BLaER1 (cell line): ENCODE data around the gene ATP6V0D1.
A peak's percentile ranks its signal among the peaks of the same experiment; 100 is the strongest.

Experiments used
- H3K27ac ChIP-seq: shearing (Covaris generic); formaldehyde crosslinking; 2 replicates; pipeline ENCODE4 v1.8.1; 2022
- H3K27me3 ChIP-seq: shearing (Covaris generic); formaldehyde crosslinking; 2 replicates; pipeline ENCODE4 v1.8.1; 2022
- H3K36me3 ChIP-seq: shearing (Covaris generic); formaldehyde crosslinking; 2 replicates; pipeline ENCODE4 v1.8.1; 2022
- H3K4me1 ChIP-seq: shearing (Covaris generic); formaldehyde crosslinking; 2 replicates; pipeline ENCODE4 v1.8.1; 2022
- H3K4me2 ChIP-seq: shearing (Covaris generic); formaldehyde crosslinking; 2 replicates; pipeline ENCODE4 v1.8.1; 2022
- H3K4me3 ChIP-seq: shearing (Covaris generic); formaldehyde crosslinking; 2 replicates; pipeline ENCODE4 v1.8.1; 2022
- H3K9ac ChIP-seq: shearing (Covaris generic); formaldehyde crosslinking; 2 replicates; pipeline ENCODE4 v1.8.1; 2022
- H3K9me3 ChIP-seq: shearing (Covaris generic); formaldehyde crosslinking; 2 replicates; pipeline ENCODE4 v1.8.1; 2022
- H4K20me1 ChIP-seq: shearing (Covaris generic); formaldehyde crosslinking; 2 replicates; pipeline ENCODE4 v1.8.1; 2022
- Cebpa-rat ChIP-seq: shearing (Covaris generic); IDR thresholded peaks from 2 replicates; pipeline ENCODE4 v1.8.1; 2022

Gene ATP6V0D1

GRCh38 chr16:67447508-67448076 is 33.4 kb downstream of the ATP6V0D1 start:
- H4K20me1 ChIP-seq = peaks cover 100% of the 10 kb centered on the region
- H3K27me3 ChIP-seq = no peaks in the 10 kb centered on the region
- H3K4me3 ChIP-seq = no peak overlapping the region
- no peaks in the 10 kb centered on the region for H3K4me1 ChIP-seq
- H3K9me3 ChIP-seq = no peaks in the 10 kb centered on the region
- no peak overlapping the region for H3K9ac ChIP-seq
- peaks cover 99% of the 10 kb centered on the region for H3K36me3 ChIP-seq
- TF ChIP-seq Cebpa-rat = no peak
- H3K27ac ChIP-seq = no peak overlapping the region
- H3K4me2 ChIP-seq = no peak overlapping the region

- Histone ChIP-seq H3K27me3 (no peaks in the 10 kb centered on the region), H3K4me2 (no peak overlapping the region), H4K20me1 (peaks cover 100% of the 10 kb centered on the region), H3K9ac (no peak overlapping the region), H3K4me1 (peaks cover under 1% of the 10 kb centered on the region; the same call in 1 of the 2 replicates), H3K4me3 (no peak overlapping the region), H3K36me3 (peaks cover 99% of the 10 kb centered on the region), H3K27ac (no peak overlapping the region), H3K9me3 (no peaks in the 10 kb centered on the region)
- TF ChIP-seq Cebpa-rat = no peak
Observed at GRCh38 chr16:67446968-67447507, 33.9 kb downstream of the ATP6V0D1 start.

GRCh38 chr16:67445913-67446907 is 34.7 kb downstream of the ATP6V0D1 start:
- Histone ChIP-seq H3K36me3 (peaks cover 97% of the 10 kb centered on the region), H4K20me1 (peaks cover 100% of the 10 kb centered on the region), H3K4me3 (no peak overlapping the region), H3K4me1 (peaks cover 9% of the 10 kb centered on the region), H3K27ac (0 out of 2 replicates have a peak overlapping the region, but pooled peaks have one; percentile 2), H3K9me3 (no peaks in the 10 kb centered on the region), H3K9ac (0 out of 2 replicates have a peak overlapping the region, but pooled peaks have one; percentile 24), H3K4me2 (no peak overlapping the region), H3K27me3 (no peaks in the 10 kb centered on the region)
- no peak for TF ChIP-seq Cebpa-rat

DNA sequence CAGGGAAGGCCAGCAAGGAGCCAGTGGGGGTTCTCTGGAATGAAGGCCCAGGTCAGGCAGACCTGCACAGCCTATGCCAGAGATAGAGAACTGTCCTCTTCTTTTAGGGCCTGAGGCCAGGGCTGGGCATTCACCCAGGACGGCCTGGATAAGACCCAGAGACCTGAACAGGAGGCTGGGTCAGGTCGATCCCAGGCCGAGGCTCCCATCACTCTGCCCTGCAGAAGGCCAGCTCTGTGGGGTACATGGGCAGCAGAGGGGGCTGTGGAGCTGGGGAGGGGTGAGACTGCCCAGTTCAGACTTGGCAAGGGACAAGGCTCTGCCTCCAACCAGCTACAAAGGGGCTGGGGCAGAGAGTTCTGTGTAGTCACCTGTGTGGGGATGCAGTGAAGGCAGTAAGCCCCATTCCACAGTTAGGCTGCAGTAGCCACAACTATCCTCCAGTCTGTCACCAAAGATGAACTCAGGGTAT is 35.5 kb downstream of the ATP6V0D1 start:
- peaks cover 97% of the 10 kb centered on the region for H3K36me3 ChIP-seq
- no peak overlapping the region for H3K27ac ChIP-seq
- no peak for TF ChIP-seq Cebpa-rat
- H4K20me1 ChIP-seq = peaks cover 100% of the 10 kb centered on the region
- H3K9ac ChIP-seq = no peak overlapping the region
- H3K27me3 ChIP-seq = no peaks in the 10 kb centered on the region
- H3K4me3 ChIP-seq = no peak overlapping the region
- peaks cover 17% of the 10 kb centered on the region for H3K4me1 ChIP-seq
- H3K4me2 ChIP-seq = no peak overlapping the region
- no peaks in the 10 kb centered on the region for H3K9me3 ChIP-seq

GRCh38 chr16:67445126-67445426 is 35.9 kb downstream of the ATP6V0D1 start:
- no peak overlapping the region for H3K9ac ChIP-seq
- H3K36me3 ChIP-seq = peaks cover 97% of the 10 kb centered on the region
- no peak overlapping the region for H3K4me3 ChIP-seq
- TF ChIP-seq Cebpa-rat = no peak
- peaks cover 17% of the 10 kb centered on the region for H3K4me1 ChIP-seq
- peaks cover 100% of the 10 kb centered on the region for H4K20me1 ChIP-seq
- no peak overlapping the region for H3K4me2 ChIP-seq
- H3K27ac ChIP-seq = no peak overlapping the region
- H3K9me3 ChIP-seq = no peaks in the 10 kb centered on the region
- H3K27me3 ChIP-seq = no peaks in the 10 kb centered on the region

DNA sequence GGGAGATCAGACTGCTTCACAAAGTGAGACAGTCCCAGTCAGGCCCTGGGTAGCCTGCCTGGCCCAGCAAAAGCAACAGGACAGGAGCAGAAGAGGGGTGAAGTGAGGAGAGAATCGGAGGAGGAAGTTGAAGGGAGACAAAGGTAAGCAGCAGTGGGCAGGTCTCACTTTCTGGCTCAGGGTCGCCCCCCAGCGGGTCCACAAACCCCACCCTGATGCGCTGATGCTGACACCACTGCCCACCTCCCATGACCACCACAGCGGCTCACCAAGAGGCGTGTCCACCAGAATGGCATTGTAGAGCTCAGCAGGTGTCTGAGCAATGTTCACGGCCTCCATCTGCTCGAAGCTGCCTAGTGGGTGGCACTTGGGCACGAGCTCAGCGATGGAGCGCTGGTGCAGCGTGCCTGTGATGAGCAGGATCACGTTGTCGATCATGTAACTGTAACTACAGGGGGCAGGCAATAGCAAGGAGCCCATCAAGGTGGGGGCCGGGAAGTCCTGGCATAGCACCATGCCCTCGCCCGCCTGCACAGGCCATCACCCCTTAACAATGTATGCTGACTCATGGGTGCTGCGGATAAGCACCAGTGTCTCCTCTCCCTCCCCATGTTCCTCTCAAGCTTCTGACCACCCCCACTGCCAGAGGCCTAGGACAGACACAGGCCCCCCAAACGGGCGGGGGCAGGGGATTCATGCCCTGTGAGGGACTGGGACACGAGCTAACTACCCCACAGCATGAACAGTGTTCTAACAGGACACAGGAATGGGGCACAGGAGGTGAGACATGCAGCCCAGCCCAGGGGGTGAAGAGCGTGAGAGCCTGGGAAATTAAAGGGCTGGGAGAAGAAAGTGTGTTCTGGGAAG is 36.5 kb downstream of the ATP6V0D1 start:
- Histone ChIP-seq H3K36me3 (peaks cover 97% of the 10 kb centered on the region), H3K9ac (no peak overlapping the region), H4K20me1 (peaks cover 100% of the 10 kb centered on the region)

DNA sequence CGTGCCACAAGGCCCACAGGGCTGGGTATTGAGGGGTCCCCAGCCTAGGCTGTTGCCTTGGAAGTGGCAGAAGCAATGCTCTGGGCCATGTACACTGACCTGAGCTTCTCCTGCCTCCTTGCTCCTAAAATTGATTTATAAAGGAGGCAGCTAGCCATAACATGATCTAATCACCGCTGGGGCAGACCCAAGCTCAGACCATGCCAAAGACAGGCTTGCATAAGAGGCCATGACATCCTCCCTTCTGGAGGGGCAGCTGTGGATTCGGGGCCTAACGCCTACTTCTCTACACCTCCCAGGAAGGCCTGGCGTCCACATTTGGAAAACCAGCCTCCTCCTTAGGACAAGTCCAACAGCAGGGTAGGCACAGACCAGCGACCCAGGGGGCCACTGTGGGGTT is 37.7 kb downstream of the ATP6V0D1 start:
- TF ChIP-seq Cebpa-rat = no peak
- no peak overlapping the region for H3K27ac ChIP-seq

More for the DNA sequence above, 36.5 kb downstream of the ATP6V0D1 start:
- Histone ChIP-seq H3K4me2 (no peak overlapping the region), H3K9me3 (no peaks in the 10 kb centered on the region), H3K4me3 (no peak overlapping the region), H3K27me3 (no peaks in the 10 kb centered on the region), H3K4me1 (peaks cover 17% of the 10 kb centered on the region), H3K27ac (no peak overlapping the region)
- no peak for TF ChIP-seq Cebpa-rat

GRCh38 chr16:67442581-67443255 is 38.2 kb downstream of the ATP6V0D1 start:
- H3K27me3 ChIP-seq = no peaks in the 10 kb centered on the region
- H3K9ac ChIP-seq = no peak overlapping the region
- TF ChIP-seq Cebpa-rat = no peak
- peaks cover 97% of the 10 kb centered on the region for H3K36me3 ChIP-seq
- no peaks in the 10 kb centered on the region for H3K9me3 ChIP-seq
- H3K4me1 ChIP-seq = peaks cover 17% of the 10 kb centered on the region
- no peak overlapping the region for H3K4me2 ChIP-seq
- H4K20me1 ChIP-seq = peaks cover 94% of the 10 kb centered on the region
- H3K4me3 ChIP-seq = no peak overlapping the region
- no peak overlapping the region for H3K27ac ChIP-seq

More for the DNA sequence above, 37.7 kb downstream of the ATP6V0D1 start:
- Histone ChIP-seq H3K4me2 (no peak overlapping the region), H4K20me1 (peaks cover 95% of the 10 kb centered on the region), H3K9ac (no peak overlapping the region), H3K4me3 (no peak overlapping the region), H3K4me1 (peaks cover 17% of the 10 kb centered on the region), H3K36me3 (peaks cover 97% of the 10 kb centered on the region), H3K9me3 (no peaks in the 10 kb centered on the region), H3K27me3 (no peaks in the 10 kb centered on the region)

DNA sequence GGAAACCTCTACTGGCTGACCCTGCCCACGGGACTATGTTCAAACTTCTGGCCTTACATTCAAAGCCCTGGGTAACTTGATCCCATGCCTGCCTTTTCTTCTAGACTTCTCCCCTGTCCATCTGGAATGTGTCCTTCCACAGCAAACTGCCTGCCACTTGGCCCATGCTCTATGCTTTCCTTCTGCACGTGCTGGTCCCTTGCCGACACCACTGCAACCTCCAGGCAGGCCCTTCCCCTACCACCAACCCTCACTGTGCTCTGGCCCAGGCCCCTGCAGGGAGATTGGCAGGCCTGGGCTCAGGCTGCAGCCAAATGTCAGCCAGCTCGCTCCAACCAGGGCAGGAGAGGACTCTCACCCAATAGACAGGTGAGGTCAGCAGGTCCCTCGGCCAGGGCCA is 39.0 kb downstream of the ATP6V0D1 start:
- peaks cover 97% of the 10 kb centered on the region for H3K36me3 ChIP-seq
- no peak for TF ChIP-seq Cebpa-rat
- H3K4me1 ChIP-seq = peaks cover 17% of the 10 kb centered on the region
- no peak overlapping the region for H3K4me3 ChIP-seq
- H3K4me2 ChIP-seq = no peak overlapping the region
- H3K9me3 ChIP-seq = no peaks in the 10 kb centered on the region
- H3K9ac ChIP-seq = no peak overlapping the region
- H3K27me3 ChIP-seq = no peaks in the 10 kb centered on the region
- H3K27ac ChIP-seq = no peak overlapping the region
- H4K20me1 ChIP-seq = peaks cover 94% of the 10 kb centered on the region
